ENCODE measurements around the gene RFX2. TPM values are rescaled to one million over a fixed set of nuclear protein-coding genes. Genes with fewer than 3 reads are reported as not detected.

Gene RFX2
- total RNA-seq, 1 experiment from 2014 or later: 3.7 TPM

DNA sequence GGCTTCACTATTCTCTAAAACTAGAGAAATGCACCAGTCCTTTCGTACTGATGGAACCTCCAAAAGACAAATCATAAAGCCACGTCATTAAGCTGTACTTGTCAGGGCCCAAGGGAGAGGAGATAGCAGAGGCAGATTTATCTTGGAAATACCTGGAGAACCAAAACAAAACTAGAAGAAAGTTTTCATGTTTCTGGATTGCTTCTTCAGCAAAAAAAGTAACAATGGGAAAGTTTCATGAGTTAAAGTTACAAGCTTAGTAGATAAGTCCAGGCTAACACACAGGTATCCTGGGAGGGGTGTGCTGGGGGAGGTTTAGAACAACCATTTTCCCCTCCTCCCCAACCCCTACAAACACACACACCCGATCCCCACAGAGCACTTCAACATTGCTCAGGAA lies 154.0 kb downstream of the RFX2 start:
- Histone ChIP-seq H3K14ac (ENCODE audit: insufficient read depth, low read length) (no peak overlapping the region), H2AK5ac (ENCODE audit: insufficient read length, low read length) (no peak overlapping the region), H2BK15ac (ENCODE audit: low read depth, low read length) (no peak overlapping the region), H3K79me1 (ENCODE audit: insufficient read depth, low read depth, low read length, poor library complexity, severe bottlenecking) (peaks cover 4% of the 10 kb centered on the region), H3K56ac (ENCODE audit: insufficient read length, low read depth, low read length) (no peak overlapping the region), H3T11ph (ENCODE audit: low read length) (no peak overlapping the region), H4K91ac (ENCODE audit: insufficient read length, low read depth, low read length) (no peak overlapping the region), H4K20me1 (ENCODE audit: control insufficient read depth, insufficient read depth, insufficient read length) (no peaks in the 10 kb centered on the region), H3K4ac (ENCODE audit: low read depth, low read length) (no peak overlapping the region), H2AFZ (ENCODE audit: low read length) (no peak overlapping the region), H3K27me3 (ENCODE audit: insufficient read depth, low read length) (no peaks in the 10 kb centered on the region), H3K23ac (ENCODE audit: insufficient read length, low read depth, low read length) (no peak overlapping the region), H2BK120ac (ENCODE audit: low read depth, low read length, poor library complexity, severe bottlenecking) (no peak overlapping the region), H3K79me2 (ENCODE audit: insufficient read depth, low read length) (peaks cover 24% of the 10 kb centered on the region; the same call in 1 of the 2 replicates), H3K4me1 (ENCODE audit: insufficient read depth, low read length) (peaks cover 30% of the 10 kb centered on the region), H2BK5ac (ENCODE audit: insufficient read length, low read length) (no peak overlapping the region), H3K9ac (ENCODE audit: extremely low read depth, insufficient read length, low read length) (no peak overlapping the region), H2BK20ac (ENCODE audit: low read depth, low read length, poor library complexity, severe bottlenecking) (no peak overlapping the region), H2BK12ac (ENCODE audit: insufficient read length, low read depth, low read length) (no peak overlapping the region), H3K9me3 (ENCODE audit: control insufficient read depth, low read depth, low read length) (no peaks in the 10 kb centered on the region), H3K4me2 (ENCODE audit: insufficient read depth, insufficient read length, low read length) (no peak overlapping the region), H4K5ac (ENCODE audit: insufficient read length, low read depth, low read length) (no peak overlapping the region), H3K18ac (ENCODE audit: insufficient read length, low read depth, low read length) (no peak overlapping the region), H3K23me2 (ENCODE audit: insufficient read length, low read depth, low read length, poor library complexity, severe bottlenecking) (no peaks in the 10 kb centered on the region), H3K27ac (ENCODE audit: insufficient read length, low read depth, low read length) (no peak overlapping the region), H4K8ac (replicated peaks; ENCODE audit: insufficient read length, low read depth, low read length) (no peak overlapping the region)
- H3K27ac Mint-ChIP-seq: 0 out of 7 replicates have a peak overlapping the region, but pooled peaks of 1 of the 3 experiments have one; percentile 44
- H3K9me3 Mint-ChIP-seq: no peaks in the 10 kb centered on the region
- no peak for TF ChIP-seq CTCF (conservative IDR thresholded peaks at IDR 0.05)
- H3K27me3 Mint-ChIP-seq (ENCODE audit: low read depth): peaks cover under 1% of the 10 kb centered on the region; the same call in 1 of the 2 replicates
- WGBS (ENCODE audit: extremely low coverage, insufficient read length, low lambda C conversion rate): no CpG with 5 or more reads among the region's 3 CpGs
- no peak overlapping the region for H3K4me3 Mint-ChIP-seq
- H3K36me3 Mint-ChIP-seq (ENCODE audit: insufficient read depth in 1 of 3, low read depth in 3 of 3): no peaks in the 10 kb centered on the region; a peak in 1 of 7 replicates
- DNase-seq: no peak
- H3K4me1 Mint-ChIP-seq: peaks cover 71 to 76% of the 10 kb centered on the region in 2 experiments
